Fibroblast of skin of left quadriceps (primary cell): ENCODE measurements around the gene MVK.

Experiments
- DNase-seq, 2 experiments: peaks; one replicate each; pipeline ENCODE4 v3.0.0-alpha.2; 2013; ENCODE audit warnings: low read depth in 2 of 2

MVK gene

GRCh38 chr12:109566424-109566823 is 7.2 kb upstream of the MVK start:
- no peak for DNase-seq

DNA sequence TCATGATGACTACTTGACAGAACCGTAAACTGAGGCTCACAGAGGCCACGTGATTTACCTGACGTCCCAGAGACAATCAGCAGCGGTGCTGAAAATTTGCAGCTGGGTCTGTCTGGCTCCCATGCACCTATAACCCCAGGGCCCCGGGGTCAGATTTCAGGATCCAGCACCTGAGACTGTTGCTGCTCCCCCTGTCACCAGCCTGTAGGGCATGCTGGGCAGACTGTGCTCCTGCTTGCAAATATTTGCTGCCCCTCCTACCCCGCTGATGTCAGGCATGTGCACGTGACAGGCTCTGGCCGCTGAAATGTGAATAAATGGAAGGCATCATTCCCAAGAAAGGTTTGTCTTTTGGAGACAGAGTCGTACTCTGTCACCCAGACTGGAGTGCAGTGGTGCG is 6.3 kb upstream of the MVK start:
- DNase-seq, result no peak

DNA sequence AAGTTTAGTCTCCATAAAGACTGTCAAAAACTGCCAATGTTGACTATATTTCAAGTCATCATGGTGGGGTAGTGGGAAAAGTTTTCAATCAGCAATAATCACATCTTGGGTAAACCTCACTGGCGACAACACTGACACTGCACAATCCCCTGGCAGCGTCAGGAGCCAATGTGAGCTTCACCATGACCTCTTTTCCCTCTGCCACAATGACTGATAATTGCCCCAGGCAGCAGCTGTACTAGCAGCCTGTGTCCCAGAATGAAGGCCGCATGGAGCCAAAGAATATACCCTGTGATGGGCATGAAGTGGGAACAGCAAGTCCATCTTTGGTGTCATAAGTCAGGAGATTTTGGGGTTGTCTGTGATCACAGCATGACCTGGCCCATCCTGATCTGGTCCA is 5.6 kb upstream of the MVK start:
- DNase-seq, result no peak

DNA sequence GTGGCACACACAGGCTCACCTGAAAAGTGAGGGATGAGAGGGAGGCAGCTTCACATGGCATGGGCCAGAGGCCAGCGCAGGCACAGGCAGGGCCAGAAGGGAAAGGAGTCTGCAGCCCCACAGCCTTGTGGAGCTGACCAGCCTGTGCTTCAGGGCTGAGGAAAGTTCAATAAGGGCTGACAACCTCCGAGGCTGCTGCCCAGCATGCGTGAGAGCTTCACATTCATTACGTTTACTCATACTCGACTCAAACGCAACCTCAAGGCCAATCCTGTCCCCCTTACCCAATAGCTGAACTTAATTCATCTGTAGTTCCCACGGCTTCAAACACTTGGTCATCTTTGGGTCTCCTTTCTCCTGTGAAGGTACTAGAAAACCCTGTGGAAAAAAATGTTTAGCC is 5.1 kb upstream of the MVK start:
- DNase-seq, result no peak

GRCh38 chr12:109571773-109572505 is 1.7 kb upstream of the MVK start:
- DNase-seq, result no peak

- DNase-seq, result no peak
Observed at GRCh38 chr12:109572506-109572845, 1.1 kb upstream of the MVK start.

GRCh38 chr12:109573914-109574244 is 285 bp downstream of the MVK start:
- DNase-seq, result no peak

DNA sequence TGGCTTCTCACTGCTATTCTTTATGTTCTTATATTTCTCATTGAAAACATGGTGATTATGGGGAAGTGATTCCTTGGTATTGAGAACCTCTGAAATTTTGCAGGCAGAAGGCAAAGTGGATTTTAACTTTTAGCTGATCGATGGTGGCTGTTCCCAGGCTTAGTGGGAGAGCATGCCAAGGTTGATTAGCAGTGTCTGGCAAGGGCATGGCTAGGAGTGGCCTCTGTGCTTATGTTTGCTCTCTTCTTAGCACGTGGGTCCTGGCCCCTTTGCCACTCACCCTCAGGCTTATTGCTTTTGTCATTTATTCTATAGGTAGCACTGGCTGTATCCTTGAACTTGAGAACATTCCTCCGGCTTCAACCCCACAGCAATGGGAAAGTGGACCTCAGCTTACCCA is 2.1 kb downstream of the MVK start:
- DNase-seq, result no peak

- DNase-seq, result no peak
Observed at GRCh38 chr12:109577311-109577710, 3.7 kb downstream of the MVK start.

GRCh38 chr12:109578330-109578927 is 4.8 kb downstream of the MVK start:
- DNase-seq, result no peak

DNA sequence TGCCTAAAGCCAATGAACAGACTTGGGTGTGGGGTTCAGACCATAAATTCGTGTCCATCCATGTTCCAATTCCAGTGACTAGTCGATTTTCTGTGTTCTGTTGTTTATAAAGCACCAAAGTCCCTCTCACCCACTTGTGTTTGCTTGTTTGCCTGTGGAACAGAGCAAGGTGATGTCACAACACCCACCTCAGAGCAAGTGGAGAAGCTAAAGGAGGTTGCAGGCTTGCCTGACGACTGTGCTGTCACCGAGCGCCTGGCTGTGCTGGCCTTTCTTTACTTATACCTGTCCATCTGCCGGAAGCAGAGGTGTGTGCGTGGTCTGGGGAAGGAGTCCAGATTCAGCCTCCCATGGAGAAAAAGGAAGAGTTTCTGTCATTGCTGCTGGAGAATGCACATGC is 6.0 kb downstream of the MVK start:
- DNase-seq, result no peak

DNA sequence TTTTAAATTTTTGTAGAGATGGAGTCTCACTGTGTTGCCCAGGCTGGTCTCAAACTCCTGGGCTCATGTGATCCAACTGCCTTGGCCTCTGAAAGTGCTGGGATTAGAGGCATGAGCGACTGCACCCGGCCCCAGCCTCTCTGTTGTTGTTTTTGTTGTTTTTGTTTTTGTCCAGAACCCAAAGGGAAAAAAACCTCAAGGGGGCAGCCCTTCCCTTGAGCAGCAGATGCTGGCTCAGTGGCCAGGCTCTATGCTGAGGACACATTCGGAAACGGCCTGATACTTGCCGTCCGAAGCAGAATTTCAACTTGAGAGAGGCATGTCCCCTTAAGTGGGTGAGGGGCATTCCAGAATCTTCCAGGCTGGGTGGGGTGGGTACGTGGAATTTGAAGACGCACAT is 6.7 kb downstream of the MVK start:
- DNase-seq, result no peak

DNA sequence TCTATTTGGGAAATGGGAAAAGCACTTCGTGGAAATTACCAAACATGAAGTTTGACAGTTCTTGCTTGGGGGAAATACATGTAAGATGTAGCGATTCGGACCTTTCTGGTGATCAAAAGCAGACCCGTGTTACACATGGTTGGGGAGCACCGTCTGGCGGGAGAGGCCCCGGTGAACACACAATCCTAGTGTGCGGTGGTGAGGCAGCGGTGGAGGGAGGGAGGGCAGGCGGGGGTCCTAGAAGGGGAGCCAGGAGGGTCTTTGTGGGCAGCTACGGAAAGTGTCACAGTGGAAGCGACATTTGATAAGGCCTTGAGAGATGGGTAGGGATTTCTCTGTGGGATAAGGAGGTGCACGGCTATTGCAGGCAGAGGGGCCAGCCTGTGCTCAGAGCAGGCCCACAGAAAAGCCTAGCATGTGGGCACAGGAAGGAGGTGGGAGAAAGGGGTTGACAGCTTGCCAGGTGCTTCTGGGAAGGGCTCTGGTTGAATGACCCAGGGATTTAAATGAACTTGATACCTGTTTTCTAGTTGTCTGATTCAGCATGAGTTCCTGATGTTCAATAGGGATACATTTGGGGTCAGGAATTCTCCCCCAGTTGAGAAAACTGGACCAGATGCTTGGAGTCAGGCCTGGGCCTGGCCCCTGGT is 7.2 kb downstream of the MVK start:
- no peak for DNase-seq

DNA sequence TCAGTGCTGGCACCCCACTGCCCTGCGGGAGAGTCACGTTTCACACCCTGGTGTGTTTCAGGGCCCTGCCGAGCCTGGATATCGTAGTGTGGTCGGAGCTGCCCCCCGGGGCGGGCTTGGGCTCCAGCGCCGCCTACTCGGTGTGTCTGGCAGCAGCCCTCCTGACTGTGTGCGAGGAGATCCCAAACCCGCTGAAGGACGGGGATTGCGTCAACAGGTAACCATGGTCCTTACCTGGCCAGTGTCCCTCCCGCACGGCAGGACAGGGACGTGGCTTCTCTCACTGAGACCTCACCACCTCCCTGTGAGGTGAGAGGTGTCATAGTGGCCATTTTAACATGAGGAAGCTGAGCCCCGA is 7.7 kb downstream of the MVK start:
- DNase-seq, result no peak

DNA sequence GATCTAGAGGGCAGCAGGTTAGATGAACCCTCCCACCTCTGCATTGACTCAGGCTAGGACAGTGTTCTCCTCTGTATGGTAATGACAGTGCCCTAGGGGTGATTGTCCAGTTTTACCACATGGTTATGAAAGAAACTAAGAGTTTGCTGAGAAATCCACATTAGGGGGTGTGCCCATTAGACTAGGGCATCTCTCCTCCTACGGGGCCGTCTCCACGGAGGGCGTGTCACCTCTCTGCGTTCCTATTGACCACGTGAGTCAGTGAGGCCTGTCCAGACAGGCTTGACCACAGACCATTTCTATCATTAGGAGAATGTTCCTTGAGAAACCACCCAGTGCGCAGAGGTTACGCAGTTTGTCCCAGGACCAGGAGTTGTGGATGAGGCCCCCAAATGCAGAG is 8.3 kb downstream of the MVK start:
- no peak for DNase-seq

GRCh38 chr12:109582636-109583035 is 9.0 kb downstream of the MVK start:
- no peak for DNase-seq

DNA sequence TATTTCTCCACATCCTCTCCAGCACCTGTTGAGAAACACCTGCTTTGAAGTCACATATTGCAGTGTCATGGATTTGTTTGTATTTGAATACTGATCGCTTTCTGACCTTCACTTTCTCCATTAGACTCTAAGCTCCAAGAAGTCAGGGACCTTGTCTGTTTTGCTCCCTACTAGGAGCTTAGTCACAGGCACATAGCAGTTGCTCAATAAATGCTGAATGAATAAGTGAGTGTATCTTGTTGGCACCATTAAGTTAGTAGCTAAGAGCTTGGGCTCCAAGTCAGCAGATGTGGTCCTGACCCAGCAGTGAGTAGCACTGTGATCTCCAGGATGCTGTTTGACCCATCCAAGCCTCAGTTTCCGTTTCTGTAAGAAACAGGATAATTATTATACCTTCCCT is 10.1 kb downstream of the MVK start:
- DNase-seq, result no peak

DNA sequence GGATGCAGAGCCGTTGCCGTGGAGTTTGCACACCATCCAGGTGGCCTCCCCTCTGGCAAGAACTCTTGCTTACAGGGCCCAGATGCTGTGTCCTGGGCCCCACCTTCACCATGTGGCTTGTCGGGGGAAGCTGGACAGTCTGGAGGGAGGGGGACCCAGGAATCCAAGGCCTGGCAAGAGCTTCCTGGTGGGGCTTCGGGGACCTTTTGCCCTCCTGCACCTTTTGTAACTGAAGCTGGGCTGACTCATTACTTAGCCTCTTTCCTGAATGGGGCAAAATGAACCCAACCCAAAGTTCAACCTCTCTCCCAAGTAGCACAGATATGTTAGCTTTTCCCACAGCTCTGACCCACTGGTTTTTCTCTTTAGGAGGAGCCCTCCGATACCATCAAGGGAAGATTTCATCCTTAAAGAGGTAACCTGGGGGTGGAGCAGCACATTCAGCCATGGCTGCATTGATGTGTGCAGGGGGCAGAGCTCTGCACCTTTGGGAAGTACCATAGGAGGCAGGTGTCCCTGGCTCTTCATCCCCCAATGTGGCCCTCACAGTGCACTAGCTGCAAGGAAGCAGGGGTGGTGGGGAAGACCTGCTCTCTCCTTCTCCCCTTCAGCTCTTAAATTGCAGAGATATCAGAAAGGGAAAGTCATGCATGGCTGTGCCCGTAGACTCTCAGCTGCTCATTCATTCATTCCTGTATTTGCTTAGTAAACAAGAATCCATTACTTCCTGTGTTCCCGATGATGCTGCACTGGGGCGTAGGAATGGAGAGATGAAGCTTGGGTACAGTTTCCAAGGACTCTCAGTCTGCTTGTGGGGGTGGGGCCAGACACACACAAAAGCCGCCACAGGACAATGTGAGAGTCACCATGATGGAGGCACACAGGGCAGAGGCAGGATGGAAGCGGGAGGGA is 13.0 kb downstream of the MVK start:
- DNase-seq, result no peak

GRCh38 chr12:109587921-109588320 is 14.3 kb downstream of the MVK start:
- no peak for DNase-seq

DNA sequence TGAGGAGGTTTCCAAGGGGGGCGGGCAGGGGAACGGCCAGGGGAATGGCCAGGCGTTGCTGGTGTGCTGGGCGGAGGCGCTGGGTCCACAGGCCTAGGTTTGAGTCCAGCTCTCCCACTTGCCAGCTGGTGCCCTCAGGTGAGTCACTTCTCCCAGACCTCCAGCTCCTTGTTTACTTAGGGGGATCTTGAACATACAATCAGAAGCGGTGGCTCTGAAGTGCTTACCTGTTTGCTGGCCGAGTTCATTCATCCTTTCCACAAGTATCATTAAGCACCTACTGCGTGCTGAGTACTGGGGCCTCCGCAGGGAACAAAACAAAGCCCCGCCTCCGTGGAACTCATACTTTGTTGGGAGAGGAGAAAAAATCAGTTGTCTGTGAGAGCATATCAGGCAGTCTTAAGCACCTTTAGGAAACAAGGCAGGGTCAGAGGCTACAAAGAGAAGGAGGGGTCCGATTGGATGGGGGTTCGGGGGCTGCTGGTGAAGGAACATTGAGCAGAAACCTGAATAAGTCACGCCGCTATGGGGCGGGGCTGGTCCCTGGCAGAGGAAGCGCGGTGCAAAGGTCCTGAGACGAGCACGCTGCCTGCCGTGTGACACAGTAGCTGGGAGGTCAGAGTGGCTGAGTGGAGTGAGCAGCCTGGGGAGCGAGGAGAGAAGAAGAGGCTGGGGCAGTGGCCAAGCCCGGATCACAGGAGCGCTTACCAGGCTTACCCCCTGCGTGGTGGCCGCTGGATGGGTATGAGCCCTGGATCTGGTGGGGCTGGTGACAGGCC is 15.1 kb downstream of the MVK start:
- no peak for DNase-seq

DNA sequence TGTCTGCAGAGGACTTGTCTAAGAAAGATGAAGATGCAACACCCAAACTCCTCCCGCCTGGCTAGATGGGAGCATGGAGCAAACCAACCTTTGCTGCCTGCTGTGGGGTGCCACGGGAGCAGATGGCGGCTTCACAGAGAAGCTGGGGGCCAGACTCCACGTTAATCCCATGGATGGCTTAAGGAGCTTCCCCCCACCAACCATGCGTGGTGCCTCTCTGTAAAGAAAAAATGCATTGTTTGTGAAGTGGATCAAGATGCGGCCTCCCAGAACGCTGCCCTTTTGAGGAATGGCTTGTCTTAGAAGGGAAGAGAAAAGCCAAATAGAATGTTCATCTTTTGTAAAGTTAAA is 15.6 kb downstream of the MVK start:
- DNase-seq, result no peak

DNA sequence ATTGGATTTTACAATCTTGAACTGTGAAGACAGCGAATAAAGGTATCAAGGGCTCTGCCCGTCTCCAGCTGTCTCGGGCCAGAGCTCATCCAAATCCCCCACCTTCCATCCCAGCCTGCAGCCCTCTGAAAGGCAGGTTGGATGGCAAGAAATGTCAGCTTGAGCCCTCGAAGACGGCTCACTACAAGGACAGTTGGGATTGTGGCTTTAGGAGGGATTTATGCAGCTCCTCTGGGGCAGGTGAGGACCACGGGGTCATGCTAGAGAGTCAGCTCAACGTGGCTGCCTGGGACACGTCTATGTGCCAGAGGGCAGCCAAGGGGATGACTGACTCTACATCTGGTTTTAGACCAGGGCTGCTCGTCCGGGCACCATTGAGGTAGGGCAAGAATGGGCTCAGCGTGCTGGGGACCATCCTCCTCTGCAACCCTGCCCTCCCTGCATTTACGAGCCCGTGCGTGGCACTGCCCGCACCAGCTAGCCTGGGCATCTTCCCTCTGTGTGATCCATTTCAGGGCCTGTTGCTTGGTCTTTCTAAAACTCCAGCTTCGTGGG is 16.2 kb downstream of the MVK start:
- no peak for DNase-seq
